HG02798 (cell line): ENCODE data around the gene TMEM45A.
"Not testable (repeated sequence)": the region's sequence is repeated elsewhere in the genome, so short reads cannot be mapped to it uniquely, and the experiment has no call there.

Experiments used
- ATAC-seq: cut with Tn5 transposase; IDR thresholded peaks from one replicate; pipeline ENCODE4 v1.9.1; 2021; ENCODE audit warnings: mild to moderate bottlenecking; ENCODE audit not compliant: unreplicated experiment, poor library complexity

TMEM45A gene

DNA sequence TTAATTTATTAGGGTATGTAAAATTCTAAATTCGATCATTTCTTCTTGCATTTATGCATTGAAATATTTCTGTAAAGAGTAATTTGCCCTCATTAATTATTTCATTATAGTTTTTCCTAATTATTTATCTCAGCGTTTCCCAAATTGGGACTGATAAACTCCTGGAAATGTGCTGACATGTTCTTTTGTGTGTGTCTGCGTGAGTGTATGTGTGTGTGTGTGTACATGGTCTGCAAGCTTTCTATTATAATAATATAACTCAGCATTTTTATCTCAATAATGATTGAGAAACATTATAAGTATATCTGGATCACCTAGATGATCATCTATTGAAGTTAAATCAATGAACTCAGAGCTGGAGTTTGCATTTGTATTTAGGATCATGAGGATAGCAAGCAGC, 38.7 kb downstream of the TMEM45A start:
- no peak for ATAC-seq

DNA sequence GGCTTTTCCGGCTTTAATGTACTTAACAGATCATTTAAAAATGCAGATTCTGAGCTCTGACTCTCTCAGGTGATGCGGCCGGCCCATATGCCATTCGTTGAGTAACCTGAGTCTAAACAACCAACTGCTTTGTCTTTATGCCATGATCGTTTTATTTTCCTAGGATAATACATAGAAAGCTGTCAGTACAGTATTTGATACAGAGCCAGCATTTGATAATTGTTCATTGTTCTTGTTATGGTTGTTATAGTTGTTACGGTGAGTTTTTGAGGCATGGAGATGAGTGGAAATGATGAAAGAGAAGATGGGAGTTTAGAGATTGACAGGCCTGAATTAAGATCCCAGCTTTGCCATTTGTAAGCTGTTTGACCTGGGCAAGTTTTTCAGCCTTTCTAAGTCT, 40.0 kb downstream of the TMEM45A start:
- ATAC-seq: no peak

DNA sequence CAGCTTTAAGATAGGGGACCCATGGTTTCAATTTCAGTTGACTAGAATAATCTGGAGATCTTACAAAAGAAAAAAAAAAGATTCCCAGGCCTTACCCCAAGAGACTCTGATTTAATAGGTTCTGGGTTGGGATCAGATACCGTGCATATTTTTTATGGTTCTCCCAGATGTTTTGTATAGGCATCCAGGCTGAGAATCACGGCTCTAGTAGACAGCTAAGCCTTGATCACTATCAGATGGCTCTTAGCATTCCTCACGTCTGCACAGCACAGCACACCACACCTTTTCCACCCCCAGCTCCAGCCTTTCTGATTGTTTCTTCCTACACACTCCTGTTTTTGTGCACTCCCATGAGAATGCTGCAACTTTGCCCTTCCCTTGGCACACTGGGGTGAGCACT, 40.8 kb downstream of the TMEM45A start:
- ATAC-seq: no peak

DNA sequence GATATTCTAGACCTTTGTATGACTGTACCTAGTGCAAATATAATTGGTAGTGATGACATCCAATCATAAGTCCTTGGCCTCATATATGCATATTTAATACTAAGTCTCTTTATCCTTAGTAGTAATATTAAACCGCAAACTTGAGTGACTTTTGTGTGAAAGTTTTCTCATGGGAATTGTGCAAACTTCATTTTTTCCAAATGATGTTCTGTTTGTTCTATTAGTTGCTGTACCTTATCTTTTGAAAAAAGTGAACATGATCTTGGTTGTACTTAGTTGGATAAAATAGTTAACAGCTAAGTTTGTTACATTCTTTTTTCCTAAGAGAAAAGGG, 43.2 kb downstream of the TMEM45A start:
- no peak for ATAC-seq

DNA sequence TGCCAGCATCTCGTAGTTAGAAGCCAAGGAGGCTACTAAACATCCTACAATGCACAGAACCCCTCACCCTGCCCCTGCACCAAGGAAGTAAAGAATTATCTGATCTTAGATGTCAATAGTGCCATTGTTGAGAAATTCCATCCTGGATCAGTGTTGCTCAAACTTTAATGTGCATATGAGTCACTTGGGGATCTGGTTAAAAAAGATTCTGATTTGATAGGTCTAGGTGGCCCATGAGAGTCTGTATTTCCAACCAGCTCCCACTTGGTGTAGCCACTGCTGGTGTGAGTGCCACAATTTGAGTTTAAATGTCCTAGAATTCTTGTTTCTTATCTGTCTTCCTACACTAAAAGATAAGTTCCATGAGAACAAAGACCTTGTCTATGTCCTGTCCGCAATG, 43.7 kb downstream of the TMEM45A start:
- no peak for ATAC-seq

DNA sequence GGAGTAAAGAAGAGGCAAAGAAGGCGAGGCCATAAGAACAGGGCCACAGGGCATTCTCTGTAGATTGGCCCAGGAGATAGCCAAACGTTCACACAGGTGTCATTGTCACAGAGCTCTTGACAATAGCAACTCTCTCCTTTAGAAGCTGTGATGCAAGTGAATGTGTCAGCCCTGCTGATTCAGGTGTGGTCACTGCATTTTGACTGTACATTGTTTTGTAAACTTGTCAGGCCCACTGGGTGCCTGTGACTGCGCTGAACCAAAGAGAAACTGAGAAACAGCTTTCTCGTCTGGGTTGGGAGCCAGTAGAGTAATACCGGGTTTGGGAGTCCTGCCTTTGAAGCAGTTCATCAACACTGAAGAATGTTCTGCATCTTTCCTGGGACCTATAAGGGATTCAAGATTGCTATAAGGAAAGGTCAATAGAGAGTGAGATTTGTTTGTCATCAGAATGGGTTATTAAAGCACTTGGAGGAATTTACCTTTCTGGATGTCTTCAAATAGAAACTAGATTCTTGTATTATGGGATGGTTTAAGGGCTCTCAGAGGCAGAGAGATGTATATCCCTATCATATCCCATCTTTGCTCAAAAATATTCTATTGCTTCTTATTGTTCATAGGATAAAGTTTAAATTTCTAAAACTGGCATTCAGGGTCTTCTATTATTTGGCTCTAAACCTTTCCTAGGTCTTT, 45.4 kb downstream of the TMEM45A start:
- ATAC-seq: peak; percentile 83

DNA sequence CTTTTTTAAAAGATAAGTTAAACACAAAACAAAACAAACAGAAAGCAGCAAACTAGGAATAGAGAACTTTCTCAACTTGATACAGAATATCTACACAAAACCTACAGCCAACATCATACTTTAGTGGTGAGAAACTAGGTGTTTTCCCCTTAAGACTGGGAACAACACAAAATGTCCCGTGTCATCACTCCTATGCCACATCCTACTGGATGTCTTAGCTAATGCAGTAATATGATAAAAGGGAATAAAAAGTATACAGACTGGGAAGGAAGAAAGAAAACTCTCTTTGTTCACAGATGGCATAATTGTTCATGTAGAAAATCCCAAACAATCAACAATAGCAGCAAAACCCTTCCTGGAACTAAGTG, 45.9 kb downstream of the TMEM45A start:
- peak; percentile 37 for ATAC-seq

DNA sequence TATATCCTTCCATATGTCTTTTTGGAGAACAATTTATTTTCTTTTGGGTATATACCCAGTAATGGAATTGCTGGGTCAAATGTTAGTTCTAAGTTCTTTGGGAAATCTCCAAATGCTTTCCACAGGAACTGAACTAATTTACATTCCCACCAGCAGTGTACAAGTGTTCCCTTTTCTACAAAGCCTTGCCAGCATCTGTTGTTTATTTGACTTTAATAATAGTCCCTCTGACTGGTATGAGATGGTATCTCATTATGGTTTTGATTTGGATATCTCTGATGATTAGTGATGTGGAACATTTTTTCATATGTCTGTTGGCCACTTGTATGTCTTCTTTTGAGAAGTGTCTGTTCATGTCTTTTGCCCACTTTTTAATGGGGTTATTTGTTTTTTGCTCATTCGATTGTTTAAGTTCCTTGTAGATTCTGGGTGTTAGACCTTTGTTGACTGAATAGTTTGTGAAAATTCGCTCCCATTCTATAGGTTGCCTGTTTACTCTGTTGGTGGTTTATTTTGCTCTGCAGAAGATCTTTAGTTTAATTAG, 48.4 kb downstream of the TMEM45A start:
- ATAC-seq: no peak

DNA sequence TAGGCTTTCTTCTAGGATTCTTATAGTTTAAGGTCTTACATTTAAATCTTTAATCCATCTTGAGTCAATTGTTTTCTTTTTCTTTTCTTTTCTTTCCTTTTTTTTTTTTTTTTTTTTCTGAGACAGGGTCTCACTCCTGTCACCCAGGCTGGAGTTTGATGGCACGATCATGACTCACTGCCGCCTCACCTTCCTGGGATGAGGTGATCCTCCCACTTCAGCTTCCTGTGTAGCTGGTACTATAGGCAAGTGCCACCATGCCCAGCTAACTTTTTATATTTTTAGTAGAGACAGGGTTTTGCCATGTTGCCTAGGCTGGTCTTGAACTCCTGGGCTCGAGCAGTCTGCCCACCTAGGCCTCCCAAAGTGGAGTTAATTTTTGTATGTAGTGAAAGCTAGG, 49.0 kb downstream of the TMEM45A start:
- ATAC-seq: not testable (repeated sequence)

DNA sequence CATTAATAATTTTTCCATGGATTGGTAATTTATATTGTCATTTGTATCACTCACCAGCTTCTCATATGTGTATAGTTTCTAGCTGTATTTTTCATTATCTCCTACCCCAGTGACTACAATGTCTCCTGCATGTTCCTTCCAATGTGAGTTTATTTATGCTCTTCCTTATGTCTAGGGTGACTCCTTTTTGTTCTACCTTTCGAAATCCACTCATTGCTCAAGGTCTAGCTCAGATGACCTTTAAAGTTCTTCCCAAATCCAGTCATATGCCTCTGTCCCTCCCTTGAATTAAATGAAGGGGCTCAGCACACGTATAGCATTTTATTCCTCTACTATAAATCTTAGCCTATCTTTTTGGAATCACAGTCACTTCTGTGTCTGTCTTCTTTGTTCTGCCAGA, 53.0 kb downstream of the TMEM45A start:
- no peak for ATAC-seq

DNA sequence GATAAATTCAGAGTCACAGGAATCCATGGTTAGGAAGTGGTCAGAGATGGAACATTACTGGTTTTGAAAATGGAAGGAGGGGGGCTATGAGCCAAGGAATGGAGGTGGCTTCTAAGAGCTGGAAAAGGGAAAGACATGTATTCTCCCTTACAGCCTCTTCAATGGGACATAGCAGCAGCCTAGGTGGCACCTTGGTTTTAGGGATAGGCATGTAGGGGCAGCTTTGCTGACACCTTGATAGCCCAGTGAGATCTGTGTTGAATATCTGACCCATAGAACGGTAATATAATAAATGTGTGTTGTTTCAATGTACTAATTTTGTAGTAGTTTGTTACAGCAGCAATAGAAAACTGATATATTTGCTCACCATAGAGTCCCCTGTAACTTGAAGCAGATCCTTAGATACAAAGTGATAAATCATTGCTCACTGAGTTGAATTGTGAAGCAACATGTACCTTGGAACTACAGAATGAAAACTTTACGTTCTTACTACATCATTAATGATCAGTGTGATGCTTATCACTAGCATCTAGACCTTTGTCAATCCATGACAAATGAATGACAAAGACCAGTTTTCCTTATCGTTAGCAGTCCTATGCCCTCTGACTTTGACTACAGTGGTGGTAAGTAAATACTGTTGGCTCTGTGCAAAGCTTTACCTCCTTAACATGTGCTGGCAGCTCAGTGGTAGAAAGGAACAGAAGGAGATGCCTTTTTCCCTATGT, 53.8 kb downstream of the TMEM45A start:
- no peak for ATAC-seq

DNA sequence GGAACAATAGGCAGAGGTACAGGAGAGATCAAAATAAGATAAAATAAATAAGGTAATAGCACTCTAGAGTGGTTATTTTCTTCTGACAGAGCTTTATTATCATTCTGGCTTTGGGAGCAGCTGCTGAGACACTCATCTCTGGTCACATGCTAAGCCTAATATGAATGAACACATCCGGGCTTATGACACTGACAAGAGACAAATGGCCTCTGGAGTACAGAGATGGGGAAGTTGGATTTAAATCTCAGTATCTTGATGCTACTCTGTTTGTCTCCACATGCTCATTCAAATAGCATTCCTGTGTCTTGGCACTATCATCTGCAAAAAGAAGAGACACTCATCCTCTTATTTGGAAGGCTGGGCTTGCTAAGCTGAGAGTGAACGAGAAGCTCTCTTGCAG, 55.6 kb downstream of the TMEM45A start:
- no peak for ATAC-seq

DNA sequence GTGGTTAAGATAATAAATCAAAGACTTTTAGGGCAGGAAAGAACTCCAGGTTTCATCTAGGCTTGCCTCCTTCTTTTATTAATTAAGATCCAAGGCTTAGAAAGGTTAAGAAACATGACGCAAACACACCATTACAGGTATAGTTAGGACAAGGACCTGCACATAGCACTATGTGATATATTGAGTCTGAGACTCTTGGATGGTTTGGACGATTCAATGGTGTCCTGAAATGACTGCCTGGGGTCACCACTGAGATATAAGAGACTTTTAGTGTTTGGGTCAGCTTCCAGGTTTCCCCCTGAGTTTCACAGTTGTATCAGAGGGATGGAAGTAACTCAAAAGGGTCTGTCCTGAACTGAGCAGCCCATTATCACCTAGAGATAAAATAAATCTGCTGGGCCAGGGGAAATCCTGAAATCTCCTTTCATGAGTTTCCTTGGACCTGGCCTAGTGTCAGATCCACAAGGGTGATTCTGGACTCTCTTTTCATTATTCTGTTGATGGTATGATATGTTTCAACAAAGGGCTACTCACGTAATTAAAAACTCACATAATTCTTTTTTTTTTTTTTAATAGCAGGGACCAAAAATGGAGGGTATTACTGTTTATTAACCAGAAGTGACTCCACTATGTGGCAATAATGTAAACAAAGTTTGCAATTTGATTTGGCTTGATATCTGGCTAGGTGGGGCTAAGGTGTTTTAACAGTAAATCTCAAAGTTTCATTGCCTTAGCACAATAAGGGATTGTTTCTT, 61.4 kb downstream of the TMEM45A start:
- no peak for ATAC-seq

DNA sequence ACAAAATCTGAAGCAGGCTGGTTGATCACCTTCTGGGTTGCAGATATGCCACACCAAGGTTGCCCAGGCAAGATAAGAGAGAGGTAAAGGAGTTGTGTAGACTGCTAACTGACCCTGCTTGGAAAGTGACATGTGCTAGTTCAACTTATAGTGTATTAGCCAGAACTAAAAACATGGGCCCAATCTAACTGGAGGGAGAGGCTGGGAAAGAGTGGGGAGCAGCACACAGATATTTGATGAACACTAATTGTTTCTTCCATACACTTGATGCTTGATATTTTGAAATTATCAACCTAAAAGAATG, 61.9 kb downstream of the TMEM45A start:
- no peak for ATAC-seq

DNA sequence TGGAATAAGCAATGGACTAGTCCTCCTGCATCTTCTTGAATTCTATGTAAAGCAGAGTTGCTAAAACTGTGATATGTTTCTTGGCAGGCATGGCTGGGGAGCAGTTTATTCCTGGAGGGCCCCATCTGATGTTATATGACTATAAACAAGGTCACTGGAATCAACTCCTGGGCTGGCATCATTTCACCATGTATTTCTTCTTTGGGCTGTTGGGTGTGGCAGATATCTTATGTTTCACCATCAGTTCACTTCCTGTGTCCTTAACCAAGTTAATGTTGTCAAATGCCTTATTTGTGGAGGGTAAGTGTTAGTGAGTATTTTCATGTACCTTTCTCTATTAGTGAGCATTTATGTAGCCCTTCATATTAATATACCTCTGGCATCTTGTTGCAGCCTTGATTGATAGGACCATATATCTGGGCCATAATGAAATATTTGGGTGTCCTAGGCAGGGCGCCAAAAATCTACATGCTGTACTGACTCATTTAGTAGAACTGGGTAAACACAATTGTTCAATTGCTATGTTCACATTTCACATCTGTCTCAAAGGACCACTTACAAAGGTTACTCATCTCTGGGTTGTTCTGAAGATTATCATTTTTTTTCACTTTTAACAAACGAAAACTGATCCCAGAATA, 64.4 kb downstream of the TMEM45A start:
- ATAC-seq: no peak

DNA sequence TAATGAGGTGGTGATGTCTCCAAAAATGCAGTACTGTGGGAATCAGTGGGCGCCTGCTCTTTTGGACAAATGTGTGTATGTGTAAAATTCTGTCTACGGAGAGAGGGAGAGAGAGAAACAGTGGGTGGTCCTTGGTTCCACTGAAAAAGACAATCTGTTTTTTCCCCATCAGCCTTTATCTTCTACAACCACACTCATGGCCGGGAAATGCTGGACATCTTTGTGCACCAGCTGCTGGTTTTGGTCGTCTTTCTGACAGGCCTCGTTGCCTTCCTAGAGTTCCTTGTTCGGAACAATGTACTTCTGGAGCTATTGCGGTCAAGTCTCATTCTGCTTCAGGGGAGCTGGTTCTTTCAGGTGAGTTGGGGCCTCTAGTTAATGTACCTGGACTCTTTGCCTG, 65.8 kb downstream of the TMEM45A start:
- no peak for ATAC-seq

DNA sequence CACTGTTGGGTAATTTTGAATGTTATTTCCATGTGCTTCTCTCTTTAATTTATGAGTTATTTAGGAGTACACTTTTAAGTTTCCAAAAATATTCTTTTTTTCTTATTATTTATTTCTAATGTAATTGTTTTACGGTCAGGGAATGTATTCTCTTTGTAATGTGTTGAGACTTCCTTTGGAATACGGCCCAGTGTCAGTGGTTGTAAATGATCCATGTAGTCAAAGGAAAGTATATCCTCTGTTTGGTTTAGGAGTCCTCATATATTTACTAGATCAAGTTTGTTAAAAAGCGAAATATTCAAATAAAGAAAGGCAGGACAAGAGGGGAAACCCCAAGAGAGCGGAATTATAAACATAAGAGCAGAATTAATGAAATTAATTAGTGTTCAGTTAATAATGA, 68.0 kb downstream of the TMEM45A start:
- no peak for ATAC-seq

DNA sequence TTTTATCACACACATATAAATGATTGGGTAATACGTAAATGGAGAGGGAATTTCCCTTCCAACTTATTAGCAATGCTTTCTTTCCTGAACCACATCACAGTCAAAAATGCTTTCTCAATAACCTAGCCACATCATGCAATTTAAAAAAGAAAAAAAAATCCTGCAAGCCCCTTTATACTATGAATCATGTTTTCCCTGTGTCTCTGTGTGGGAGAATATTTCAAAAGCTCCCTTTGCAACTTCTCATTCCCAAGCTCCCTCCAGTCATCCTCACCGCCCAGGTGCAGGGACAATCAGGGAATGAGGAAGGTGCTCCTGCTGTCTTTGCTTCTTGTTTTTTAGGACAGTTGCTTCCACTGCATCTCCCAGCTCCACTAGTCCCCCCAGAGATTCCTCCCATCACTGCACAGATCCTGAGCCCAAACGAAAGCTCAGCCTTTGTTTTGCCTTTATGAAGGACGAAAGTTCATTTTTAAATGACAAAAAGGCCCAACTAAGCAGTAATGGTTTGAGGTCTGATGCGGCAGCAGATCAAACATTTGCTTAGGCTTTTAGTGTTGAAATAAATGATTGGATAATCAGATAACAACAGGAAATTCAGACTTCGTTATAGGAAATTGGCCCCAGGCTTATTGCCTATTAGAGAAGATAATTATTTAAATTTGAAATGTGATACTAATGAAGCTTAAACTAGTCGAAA, 69.2 kb downstream of the TMEM45A start:
- no peak for ATAC-seq

DNA sequence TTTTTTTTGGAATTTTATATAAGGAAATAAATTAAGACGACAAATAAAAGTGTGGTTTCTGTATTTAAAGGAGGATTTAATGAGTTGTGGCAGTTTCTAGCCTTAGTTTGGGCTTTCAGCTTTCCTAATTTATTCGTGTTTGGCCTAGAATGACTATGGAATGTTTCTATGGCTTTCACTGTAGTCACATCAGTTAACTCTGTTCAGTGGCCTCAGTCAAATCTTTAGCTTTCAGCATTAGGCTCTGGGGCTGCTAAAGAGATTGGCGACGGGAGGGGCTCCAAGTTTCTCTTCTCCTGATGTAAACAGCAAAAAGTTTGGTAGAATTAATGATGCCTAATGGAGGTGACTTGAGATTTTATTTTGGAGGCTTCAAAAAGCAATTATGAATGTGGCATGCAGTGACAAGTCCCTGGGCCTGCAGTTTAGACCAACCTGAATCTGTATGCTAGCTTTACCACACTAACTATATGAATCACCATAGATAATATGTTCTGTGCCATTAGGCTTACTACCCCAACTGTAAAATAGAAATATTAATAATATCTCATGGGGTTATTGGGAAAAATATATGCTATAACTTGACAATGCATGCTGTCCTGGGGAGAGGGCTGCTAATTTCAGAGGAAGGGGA, 69.9 kb downstream of the TMEM45A start:
- ATAC-seq: no peak

DNA sequence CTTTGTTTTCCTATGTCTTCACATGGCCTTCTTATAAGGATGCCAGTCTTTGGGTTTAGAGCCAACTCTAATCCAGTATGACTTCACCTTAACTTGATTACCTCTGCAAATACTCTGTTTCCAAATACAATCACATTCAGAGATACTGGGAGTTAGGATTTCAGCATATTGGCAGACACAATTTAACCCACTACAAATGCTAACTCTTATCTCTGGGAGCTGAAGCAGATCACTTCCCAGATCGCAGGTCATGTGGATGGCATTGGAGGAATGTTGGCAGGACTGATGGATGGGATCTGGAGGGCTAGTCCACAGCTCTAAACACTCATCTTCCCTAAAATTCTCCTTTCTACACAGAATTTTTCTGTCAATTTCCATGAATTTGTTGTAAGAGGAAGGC, 70.8 kb downstream of the TMEM45A start:
- no peak for ATAC-seq
